NK-92 (cell line): Measurements from ENCODE around the gene USP25.

Experiments
- DNase-seq: peaks from one replicate; lab custom pipeline; 2025; ENCODE audit not compliant: unreplicated experiment; lab: John Stamatoyannopoulos, UW

The USP25 gene

GRCh38 chr21:15850645-15851044, 120.9 kb downstream of the USP25 start:
- DNase-seq, result no peak

GRCh38 chr21:15852146-15852545, 122.4 kb downstream of the USP25 start:
- no peak for DNase-seq

- DNase-seq, result no peak
Observed at GRCh38 chr21:15853126-15853525, 123.3 kb downstream of the USP25 start.

- no peak for DNase-seq
Observed at GRCh38 chr21:15856813-15857212, 127.0 kb downstream of the USP25 start.

- no peak for DNase-seq
Observed at GRCh38 chr21:15857740-15858139, 128.0 kb downstream of the USP25 start.

- DNase-seq, result no peak
Observed at GRCh38 chr21:15860541-15860940, 130.8 kb downstream of the USP25 start.

- no peak for DNase-seq
Observed at GRCh38 chr21:15868940-15869339, 139.2 kb downstream of the USP25 start.

GRCh38 chr21:15870819-15871218, 141.0 kb downstream of the USP25 start:
- no peak for DNase-seq

- no peak for DNase-seq
Observed at GRCh38 chr21:15872236-15872635, 142.5 kb downstream of the USP25 start.

- DNase-seq, result no peak
Observed at GRCh38 chr21:15874615-15875014, 144.8 kb downstream of the USP25 start.

- DNase-seq, result no peak
Observed at GRCh38 chr21:15875286-15875685, 145.5 kb downstream of the USP25 start.

- DNase-seq, result no peak
Observed at GRCh38 chr21:15893902-15894301, 164.1 kb downstream of the USP25 start.

GRCh38 chr21:15894596-15894995, 164.8 kb downstream of the USP25 start:
- no peak for DNase-seq

GRCh38 chr21:15895142-15896106, 165.6 kb downstream of the USP25 start:
- no peak for DNase-seq

- no peak for DNase-seq
Observed at GRCh38 chr21:15896501-15896900, 166.7 kb downstream of the USP25 start.

GRCh38 chr21:15904389-15904788, 174.6 kb downstream of the USP25 start:
- no peak for DNase-seq

- no peak for DNase-seq
Observed at GRCh38 chr21:15908187-15908586, 178.4 kb downstream of the USP25 start.

- no peak for DNase-seq
Observed at GRCh38 chr21:15928196-15928595, 198.4 kb downstream of the USP25 start.

- no peak for DNase-seq
Observed at GRCh38 chr21:15928686-15929425, 199.1 kb downstream of the USP25 start.

GRCh38 chr21:15929536-15929935, 199.8 kb downstream of the USP25 start:
- no peak for DNase-seq
